Endothelial cell of umbilical vein (primary cell): Measurements from ENCODE around the gene DYRK4.
A peak's percentile ranks its signal among the peaks of the same experiment; 100 is the strongest.

Experiments
- EZH2 ChIP-seq: IDR thresholded peaks from 2 replicates; pipeline ENCODE4 v1.6.1; 2012; ENCODE audit warnings: borderline replicate concordance, low read depth, mild to moderate bottlenecking, moderate library complexity, low read length, inconsistent platforms; ENCODE audit not compliant: severe bottlenecking
- FOS ChIP-seq: IDR thresholded peaks from 2 replicates; pipeline ENCODE4 v1.6.1; 2011; ENCODE audit warnings: mild to moderate bottlenecking, low read length, moderate library complexity, borderline replicate concordance; ENCODE audit not compliant: insufficient read depth
- TF ChIP-seq, protein P1 (sequence below), 2 donors: IDR thresholded peaks; 1 replicate in 1 of 2; 2 replicates in 1 of 2; pipeline ENCODE4 v1.5.1; 2011; ENCODE audit warnings: low read length in 2 of 2, mild to moderate bottlenecking in 2 of 2, moderate library complexity in 2 of 2, control low read depth in 1 of 2, inconsistent platforms in 1 of 2, low read depth in 1 of 2; ENCODE audit not compliant: insufficient read depth in 1 of 2; ENCODE audit errors: extremely low read depth in 1 of 2
- TF ChIP-seq, protein P2 (sequence below): IDR thresholded peaks from 2 replicates; pipeline ENCODE4 v1.6.1; 2011; ENCODE audit not compliant: insufficient read depth, insufficient read length

DNA sequence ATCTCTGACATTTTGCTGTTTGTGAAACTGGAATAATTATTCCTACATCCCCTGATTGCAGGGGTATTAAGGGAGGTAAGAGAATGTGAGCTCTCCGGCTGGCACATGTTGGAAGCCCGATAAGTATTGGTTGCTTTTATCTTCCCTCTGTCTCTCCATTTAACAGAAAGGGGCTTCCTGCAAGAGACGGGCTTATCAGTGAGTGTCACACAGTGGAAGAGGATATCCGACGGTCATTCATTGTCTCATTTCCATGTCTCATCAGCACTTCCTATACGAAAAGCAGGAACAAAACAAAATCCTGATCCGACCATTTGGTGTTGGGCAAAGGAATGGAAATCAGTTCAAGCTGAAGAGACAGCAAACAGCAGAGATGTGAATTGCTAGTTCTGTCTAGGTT, 10.7 kb downstream of the DYRK4 start:
- TF ChIP-seq, protein P1, sequence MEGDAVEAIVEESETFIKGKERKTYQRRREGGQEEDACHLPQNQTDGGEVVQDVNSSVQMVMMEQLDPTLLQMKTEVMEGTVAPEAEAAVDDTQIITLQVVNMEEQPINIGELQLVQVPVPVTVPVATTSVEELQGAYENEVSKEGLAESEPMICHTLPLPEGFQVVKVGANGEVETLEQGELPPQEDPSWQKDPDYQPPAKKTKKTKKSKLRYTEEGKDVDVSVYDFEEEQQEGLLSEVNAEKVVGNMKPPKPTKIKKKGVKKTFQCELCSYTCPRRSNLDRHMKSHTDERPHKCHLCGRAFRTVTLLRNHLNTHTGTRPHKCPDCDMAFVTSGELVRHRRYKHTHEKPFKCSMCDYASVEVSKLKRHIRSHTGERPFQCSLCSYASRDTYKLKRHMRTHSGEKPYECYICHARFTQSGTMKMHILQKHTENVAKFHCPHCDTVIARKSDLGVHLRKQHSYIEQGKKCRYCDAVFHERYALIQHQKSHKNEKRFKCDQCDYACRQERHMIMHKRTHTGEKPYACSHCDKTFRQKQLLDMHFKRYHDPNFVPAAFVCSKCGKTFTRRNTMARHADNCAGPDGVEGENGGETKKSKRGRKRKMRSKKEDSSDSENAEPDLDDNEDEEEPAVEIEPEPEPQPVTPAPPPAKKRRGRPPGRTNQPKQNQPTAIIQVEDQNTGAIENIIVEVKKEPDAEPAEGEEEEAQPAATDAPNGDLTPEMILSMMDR (IDR thresholded peaks at IDR 0.05; ENCODE audit: extremely low read depth in 1 of 2, insufficient read depth in 1 of 2, low read depth in 1 of 2, low read length in 2 of 2), result no peak
- TF ChIP-seq FOS (peak; percentile 26), EZH2 (no peak)
- TF ChIP-seq, protein P2, sequence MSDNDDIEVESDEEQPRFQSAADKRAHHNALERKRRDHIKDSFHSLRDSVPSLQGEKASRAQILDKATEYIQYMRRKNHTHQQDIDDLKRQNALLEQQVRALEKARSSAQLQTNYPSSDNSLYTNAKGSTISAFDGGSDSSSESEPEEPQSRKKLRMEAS, result no peak
